UCSD-AML1 (cell line): ENCODE results near the gene GRHPR.
A peak's percentile ranks its signal among the peaks of the same experiment; 100 is the strongest.
"Not testable (repeated sequence)": the region's sequence is repeated elsewhere in the genome, so short reads cannot be mapped to it uniquely, and the experiment has no call there.

Experiments
- DNase-seq: peaks from one replicate; lab custom pipeline; 2025; ENCODE audit not compliant: unreplicated experiment; lab: John Stamatoyannopoulos, UW

The GRHPR gene

DNA sequence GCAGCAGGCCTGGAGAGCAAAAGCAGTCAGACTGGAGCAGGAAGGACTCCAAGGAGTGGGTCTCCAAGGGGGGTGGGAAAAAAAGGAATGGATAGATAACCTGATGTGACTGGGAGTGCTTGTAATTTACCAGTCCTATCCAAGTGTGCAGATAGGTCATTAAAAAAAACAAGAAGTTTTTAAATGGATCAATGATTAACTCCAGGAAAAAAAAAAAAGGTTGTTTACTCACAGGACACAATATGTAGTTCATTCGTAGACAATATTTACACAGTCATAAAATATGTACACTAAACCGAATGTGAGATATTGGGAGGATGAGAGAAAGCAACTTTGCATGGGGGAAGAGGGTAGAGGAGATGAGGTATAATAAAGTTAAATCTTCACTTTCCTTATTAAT lies 22.4 kb downstream of the GRHPR start:
- no peak for DNase-seq

DNA sequence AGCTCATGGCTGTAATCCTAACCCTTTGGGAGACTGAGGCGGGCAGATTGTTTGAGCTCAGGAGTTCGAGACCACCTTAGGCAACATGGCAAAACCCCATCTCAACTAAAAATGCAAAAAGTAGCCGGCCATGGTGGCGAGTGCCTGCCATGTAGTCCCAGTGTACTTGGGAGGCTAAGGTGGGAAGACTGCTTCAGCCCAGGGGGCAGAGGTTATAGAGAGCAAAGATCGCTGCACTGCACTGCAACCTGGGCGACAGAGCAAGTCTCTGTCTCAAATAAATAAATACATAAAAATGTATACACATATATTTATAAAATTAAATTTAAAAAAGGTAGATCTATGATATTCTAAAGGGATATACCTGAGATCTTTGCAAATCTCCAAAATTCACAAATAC lies 23.3 kb downstream of the GRHPR start:
- no peak for DNase-seq

DNA sequence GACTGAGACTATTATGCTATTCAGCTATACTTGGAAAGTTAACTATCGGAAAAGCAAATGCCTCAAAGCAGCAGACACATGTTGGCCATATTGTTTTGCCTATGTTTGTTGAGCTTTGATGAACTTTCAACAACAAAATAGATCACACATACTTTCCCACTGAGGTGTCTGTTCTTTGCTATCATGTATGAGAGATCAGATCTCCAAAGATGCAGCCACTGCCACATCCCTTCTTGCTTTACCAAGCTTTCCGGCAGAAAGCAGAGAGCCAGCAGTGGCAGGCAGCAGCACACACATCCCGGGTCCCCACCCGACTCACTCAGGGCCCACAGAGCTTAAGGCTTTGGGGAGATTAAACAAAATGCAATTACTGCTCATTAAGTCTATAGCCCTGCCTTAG lies 23.9 kb downstream of the GRHPR start:
- no peak for DNase-seq

DNA sequence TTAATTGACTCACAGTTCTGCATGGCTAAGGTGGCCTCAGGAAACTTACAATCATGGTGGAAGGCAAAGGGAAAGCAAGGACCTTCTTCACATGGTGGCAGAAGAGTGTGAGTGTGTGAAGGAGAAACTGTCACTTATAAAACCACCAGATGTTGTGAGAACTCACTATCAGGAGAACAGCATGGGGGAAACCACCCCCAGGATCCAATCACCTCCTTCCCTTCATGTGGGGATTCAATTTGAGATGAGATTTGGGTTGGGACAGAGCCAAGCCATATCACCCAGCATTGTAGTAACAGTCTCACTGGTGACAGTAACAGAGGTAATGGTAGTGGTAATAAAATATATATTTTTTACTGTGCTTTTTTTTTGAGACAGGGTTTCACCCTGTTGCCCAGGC lies 24.6 kb downstream of the GRHPR start:
- DNase-seq = no peak

DNA sequence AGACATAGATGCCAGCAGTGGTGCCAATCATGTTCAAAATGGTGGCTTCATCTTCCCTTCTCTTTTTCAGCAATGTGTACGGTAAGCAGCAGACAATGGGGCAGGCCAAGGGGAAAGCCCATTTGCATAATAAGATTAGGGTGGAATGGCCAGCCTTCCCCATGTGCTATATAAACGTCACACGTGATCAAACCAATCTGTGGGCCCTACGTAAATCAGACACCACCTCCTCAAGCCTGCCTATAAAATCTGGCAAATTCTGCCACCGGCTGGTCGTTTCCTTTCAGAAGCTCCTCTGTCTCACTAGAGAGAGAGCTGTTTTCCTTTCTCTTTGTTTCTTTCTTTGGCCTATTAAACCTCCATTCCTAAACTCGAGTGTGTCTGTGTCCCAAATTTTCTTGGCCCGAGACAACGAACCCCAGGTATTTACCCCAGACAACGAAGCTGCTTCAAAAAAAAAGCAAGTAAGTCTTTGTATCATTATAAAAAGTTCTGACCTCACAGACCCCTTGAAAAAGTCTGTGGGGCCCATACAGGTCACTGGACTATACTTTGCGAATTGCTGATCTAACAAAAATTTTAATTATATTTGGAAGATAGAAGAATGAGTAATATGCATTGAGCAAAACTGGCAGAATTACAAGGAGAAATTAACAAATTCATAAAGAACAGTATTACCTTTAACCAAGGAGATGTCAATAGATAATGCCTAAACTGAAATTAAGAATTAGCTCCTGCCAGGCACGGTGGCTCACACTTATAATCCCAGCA lies 27.6 kb downstream of the GRHPR start:
- no peak for DNase-seq

DNA sequence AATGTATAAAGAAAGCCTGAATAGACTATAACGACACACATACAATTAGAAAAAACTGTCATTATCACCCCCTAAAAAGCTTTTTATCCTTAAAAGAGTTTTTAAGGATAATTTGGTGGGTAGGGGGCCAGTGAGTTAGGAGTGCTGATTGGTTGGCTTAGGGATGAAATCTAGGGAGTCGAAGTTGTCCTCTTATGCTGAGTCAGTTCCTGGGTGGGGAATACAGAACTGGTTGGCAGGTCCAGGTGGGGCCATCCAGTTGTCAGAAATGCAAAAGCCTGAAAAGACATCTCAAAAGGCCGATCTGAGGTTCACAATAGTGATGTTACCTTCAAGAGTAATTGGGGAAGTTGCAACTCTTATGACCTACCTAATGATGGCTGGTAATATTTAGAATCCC lies 29.1 kb downstream of the GRHPR start:
- no peak for DNase-seq

DNA sequence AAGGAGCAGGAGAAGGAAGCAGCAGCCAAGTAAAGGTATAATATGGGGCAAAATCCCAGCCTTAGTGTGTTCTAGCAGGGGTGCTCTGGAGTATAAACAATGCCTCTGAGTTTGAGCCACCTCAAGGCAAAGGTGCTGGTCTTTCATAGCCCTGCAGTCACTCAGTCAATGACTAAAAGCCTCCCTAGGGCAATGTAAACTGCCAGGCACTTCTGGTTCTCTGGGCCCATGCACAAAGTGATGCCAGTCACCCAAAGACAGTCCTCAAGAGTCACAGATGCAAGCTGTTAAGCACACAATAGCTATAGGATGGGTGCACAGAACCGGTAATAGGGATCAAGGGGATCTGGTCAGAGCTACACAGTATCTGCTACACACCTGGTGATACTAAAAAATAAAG lies 30.1 kb downstream of the GRHPR start:
- no peak for DNase-seq

DNA sequence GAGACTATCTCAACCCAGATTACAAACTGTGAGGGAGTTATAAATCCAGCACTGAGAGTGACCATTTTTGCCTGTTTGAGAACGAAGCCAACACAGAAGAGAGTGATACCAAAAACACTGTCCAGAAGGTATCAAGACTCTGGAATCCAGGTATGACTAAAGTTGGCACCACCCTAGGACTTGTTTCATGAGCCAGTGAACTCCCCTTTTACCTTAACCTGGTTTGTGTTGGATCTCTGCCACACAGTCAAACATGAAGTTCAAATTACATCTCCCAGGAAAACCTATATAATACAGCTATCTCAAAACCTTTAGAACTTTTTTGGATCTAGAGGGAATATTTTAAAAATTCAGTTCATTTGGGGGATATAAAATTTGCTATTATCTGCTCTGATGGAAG lies 31.3 kb downstream of the GRHPR start:
- no peak for DNase-seq

DNA sequence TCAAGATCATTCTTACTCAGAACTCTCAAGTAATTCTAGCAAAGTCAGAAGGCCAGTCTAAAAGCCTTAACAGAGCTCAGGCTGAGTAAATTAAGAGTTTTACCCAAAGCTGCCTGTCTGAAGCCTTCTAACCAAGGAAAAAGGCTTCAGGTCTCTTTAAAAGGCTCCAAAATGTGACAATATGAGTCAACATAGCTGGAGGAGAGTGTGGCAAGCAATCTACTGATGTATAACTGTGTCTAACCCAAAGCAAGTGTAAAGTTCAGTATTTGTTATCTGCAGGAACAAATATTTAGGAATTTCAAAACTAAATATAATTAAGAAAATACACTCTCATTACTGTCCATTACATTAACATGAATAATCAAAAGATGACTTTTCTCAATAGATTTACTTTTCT lies 31.7 kb downstream of the GRHPR start:
- DNase-seq = no peak

DNA sequence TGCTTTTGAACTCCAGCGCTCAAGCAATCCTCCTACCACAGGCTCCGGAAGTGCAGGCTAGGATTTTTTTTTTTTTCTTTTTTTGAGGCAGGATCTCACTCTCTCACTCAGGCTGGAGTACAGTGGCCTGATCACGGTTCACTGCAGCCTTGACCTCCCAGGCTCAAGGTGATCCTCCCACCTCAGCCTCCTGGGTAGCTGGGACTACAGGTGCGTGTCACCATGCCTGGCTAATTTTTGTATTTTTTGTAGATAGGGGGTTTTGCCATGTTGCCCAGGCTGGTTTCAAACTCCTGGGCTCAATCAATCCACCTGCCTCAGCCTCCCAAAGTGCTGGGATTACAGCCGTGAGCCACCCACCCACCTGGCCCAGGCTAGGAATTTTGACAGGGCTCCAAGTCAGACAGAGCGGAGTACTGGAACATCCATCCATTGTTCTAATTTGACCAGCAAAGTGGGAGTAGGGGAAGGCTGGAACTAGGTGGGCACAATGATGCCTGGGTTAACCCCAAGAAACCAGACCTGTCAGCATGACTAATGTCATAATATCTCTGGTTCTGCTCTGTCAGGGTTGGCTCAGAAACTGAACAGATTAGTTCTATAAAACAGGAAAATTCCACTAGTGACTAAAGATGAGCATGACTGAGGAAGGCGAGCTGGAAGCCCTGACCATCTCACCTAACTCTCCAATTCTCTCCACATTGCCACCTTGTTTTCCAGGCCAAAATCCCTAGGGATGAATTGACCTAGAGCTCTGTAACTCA lies 33.6 kb downstream of the GRHPR start:
- DNase-seq = no peak

DNA sequence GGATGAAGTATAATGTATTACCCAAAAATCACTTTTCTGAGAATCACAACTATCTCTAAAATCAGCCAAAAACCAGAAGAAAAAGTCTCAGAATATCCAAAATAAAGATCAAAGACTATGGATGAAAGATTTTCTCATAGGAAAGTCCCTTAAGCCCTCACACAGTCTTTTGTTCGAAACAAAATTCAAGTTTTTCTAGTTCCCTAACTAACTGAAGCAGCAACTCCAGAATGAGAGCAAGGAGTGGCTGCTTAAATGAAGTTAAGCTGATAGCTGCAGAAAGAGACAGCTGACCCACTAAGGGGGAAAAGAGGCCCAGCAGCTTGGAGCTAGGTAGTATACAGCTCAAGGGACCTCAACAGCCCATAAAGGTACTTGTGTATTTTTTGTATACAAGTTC lies 34.3 kb downstream of the GRHPR start:
- no peak for DNase-seq

DNA sequence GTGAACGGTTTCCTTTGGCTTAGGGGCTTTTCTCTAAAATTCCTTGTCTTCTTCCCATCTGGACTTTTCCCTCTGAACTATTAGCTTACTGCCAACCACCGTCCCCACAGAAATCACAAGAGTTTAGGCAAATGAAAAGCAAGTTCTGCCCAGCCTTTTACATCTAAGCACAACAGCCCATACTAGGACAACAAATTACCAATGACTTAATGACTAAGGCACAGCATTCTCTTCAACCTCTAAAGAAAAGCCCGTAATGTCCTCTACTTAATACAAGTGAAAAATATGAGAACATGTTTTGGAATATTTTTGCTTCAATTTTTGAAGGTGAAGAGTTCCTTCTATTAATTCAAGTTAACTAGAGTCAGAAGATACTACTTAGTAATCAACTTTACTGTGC lies 41.5 kb downstream of the GRHPR start:
- DNase-seq = no peak

DNA sequence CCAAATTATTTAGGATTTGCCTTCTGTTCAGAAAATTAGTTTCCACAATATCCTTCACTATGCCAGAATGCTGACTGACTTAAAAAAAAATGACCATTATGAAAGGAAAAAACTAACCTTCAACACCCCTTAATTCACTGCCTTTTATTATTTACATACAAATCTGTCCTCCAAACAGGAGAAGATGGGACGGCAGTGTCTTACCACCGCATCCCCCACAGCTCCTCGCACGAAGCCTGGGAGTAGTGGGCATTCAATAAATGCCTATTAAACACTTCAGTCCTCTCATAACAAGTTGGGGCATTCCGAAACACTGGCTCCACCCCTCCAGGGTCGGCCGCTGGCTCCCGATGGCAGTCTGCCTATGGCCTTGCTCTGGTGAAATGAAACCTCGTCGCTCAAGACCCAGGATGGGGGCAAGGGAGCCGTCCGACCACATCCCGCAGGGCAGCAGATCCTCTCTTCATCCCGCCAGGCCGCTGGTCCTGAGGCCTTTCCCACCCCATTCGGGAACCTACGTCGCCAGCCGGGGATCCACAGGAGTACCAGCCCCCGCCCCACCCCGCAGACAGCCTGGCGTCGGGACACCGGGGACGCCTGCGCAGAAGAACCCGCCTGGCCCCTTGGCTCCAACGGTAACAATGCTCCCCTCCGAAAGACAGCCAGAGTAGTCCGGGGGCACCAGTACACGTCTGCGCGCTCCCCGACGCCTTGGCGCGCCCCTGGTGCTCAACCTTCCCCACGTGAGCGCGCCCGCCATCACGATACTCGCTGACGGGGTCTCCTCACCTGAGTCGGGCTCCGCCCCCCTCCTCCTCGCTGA lies 42.1 kb downstream of the GRHPR start:
- peak; percentile 86 for DNase-seq

DNA sequence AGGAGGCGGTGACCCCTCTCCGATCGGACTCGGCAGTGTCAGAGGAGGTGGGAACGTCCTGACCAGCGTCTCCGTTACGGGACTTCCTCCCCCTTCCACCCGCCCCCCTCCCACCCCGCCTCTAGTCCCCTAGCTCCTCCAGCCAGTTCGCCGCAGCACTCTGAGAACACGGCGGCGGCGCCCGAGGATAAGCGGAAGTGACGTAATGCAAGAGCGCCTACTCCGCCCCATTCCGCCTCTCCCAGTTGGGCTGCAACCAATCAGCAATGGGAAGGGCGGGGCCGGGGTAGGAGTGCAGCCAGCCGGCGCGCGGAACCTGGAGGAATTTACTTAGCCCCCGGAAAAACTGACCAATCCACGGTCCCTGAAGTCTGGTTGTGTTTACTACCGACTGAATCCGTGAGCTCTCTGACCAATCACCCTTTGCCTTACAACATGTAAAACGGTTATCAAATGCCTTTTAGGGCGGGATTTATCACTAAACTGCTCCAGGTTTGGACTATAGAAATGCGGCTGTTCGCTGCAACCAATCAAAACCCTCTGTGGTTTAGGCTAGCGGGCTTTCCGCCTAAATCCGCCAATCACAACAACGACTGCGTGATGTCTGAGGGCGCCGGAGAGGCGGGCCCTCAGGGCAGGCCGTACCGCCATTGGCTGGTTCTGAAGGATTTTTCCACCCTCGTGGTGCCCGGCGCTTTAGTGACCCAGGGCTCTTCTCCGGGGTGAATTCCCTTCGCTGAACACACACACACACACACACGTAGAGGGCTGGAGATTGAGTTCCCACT lies 42.9 kb downstream of the GRHPR start, which contains the start of gene ZBTB5:
Gene ZBTB5 (minus strand): TSS at position 202 of the 788 bp plus-strand sequence. CDS start 22,899 bp downstream, outside the sequence.
- DNase-seq = peak; percentile 98

DNA sequence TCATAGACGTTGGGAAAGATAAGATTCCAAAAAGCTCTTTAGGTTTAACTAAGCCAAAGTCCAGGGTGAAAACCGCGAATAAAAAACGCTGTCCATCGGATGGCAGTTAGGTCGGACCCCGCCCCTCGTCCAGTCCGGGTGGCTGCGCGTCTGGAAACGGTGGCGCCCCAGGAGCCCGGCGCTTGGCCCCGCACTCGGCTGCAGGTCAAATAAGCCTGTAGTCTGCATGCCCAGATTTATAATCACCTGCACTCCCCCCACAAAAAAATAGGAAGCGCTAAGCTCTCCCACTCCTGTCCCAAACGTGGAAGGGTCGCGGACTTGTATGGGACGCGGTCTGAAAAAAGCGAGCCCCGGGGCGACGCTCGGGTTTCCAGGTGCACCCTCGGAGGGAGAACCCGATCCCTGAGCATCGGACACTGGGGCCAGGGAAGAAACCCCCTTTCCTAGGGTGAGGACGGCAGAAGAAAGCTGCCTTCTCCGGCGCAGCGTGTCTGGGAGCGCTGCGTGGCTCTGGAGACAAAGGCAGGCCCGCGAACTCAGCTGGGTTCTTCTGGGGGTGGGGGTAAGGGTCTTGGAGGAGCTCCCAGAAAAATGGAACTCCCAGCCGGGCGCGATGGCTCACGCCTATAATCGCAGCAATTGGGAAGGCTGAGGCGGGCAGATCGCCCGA lies 43.7 kb downstream of the GRHPR start:
- peak; percentile 60 for DNase-seq

DNA sequence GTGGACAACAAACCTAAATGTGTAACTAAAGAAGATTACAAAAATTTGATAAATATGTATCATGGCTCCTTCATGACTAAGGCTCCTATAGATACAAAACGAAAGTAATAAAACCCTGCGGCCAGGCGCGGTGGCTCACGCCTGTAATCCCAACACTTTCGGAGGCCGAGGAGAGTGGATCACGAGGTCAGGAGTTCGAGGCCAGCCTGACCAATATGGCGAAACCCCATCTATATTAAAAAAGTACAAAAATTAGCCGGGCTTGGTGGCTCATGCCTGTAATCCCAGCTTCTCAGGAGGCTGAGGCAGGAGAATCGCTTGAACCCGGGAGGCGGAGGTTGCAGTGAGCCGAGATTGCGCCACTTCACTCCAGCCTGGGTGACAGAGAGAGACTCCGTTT lies 45.0 kb downstream of the GRHPR start:
- not testable (repeated sequence) for DNase-seq

DNA sequence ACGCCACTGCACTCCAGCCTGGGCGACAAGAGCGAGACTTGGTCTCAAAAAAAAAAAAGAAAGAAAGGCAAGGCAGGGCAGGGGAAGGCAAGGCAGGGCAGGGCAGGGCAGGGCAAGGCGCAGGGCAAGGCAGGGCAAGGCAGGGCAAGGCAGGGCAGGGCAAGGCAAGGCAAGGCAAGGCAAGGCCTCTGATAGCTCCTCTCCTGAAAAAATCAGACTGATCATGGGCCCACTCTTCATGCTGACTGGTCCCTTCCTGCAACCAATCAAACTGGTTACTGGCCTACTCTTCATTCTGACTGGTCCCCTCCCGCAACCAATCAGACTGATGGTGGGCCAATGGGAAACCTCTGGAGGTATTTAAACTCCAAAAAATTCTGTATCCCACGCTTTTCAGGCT lies 46.1 kb downstream of the GRHPR start:
- no peak for DNase-seq

DNA sequence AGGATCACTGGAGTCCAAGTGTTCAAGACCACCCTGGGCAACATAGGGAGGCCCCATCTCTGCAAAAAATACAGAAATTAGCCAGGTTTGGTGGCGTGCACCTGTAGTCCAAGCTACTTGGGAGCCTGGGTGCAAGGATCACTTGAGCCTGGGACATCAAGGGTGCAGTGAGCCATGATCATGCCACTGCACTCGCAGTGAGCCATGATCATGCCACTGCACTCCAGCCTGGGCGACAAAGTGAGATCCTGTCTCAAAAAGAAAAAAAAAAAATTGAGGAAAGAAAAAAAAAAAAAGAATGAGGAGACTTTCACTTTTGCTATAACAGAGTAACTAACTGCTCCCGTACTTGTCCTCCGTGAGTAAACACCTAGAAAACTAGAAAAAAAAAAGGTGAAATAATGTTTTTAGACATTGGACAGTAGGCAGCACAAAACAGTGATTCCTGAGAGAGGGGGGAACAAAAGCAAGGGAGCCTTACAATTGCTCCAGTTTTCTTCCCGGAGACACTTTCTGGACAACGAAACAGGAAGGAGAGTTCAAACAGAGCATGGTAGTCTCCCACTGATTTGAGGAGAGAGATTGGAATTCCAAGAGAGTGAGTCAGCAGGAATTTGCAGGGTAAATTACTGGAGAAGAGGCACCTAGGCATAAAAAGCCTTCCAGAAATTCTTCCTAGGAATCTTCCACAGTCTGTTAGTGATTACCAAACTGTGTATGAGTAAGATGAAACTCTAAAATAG lies 49.6 kb downstream of the GRHPR start:
- DNase-seq = no peak

DNA sequence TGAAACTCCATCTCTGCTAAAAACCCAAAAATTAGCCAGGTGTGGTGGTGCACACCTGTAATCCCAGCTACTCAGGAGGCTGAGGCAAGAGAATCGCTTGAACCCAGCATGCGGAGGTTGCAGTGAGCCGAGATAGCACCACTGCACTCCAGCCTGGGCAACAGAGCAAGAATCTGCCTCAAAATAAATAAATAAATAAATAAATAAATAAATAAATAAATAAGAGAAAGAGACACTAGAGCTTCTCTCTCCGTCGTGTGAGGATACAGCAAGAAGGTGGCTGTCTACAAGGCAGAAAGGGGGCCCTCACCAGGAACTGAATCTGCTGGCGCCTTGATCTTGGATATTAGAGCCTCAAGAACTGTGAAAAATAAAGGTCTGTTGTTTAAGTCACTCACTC lies 51.5 kb downstream of the GRHPR start:
- not testable (repeated sequence) for DNase-seq

DNA sequence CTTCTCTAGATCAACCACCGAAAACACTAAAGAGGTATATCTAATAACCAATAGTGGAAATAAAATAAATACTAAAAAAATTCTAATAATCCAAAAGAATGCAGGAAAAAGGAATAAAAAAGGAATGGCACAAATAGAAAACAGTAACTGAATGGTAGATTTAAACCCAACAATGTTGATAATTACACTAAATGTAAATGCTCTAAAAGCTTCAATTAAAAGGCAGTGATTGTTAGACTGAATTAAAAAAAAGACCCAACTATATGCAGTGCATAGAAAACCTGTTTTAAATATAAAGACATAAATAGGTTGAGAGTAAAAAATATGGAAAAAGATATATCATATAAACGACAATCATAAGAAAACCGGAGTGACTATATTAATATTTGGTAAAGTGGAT lies 51.9 kb downstream of the GRHPR start:
- DNase-seq = no peak
